Epidermal melanocyte (primary cell): ENCODE results near the gene PET117.
A peak's percentile ranks its signal among the peaks of the same experiment; 100 is the strongest.
"Not testable (repeated sequence)": the region's sequence is repeated elsewhere in the genome, so short reads cannot be mapped to it uniquely, and the experiment has no call there.

Experiments
- DNase-seq: peaks from one replicate; pipeline ENCODE4 v3.0.0; 2011; ENCODE audit warnings: low spot score; ENCODE audit not compliant: insufficient read length

Gene PET117

GRCh38 chr20:18137412-18138265 is at the start of gene PET117, which contains the start of gene KAT14:
PET117 (plus strand) TSS chr20:18137863; CDS start chr20:18137956, 93 bp downstream.
KAT14 (plus strand) TSS chr20:18137863; CDS start chr20:18142661, 4,798 bp downstream.
- DNase-seq = peak; percentile 53

- DNase-seq = not testable (repeated sequence)
Observed at GRCh38 chr20:18088298-18088697, 49.4 kb upstream of the PET117 start.

GRCh38 chr20:18088841-18089240 is 48.8 kb upstream of the PET117 start:
- not testable (repeated sequence) for DNase-seq

GRCh38 chr20:18090044-18090443 is 47.6 kb upstream of the PET117 start:
- no peak for DNase-seq

GRCh38 chr20:18090477-18090876 is 47.2 kb upstream of the PET117 start:
- no peak for DNase-seq

GRCh38 chr20:18091623-18092022 is 46.0 kb upstream of the PET117 start:
- no peak for DNase-seq

GRCh38 chr20:18092890-18093289 is 44.8 kb upstream of the PET117 start:
- DNase-seq = no peak

GRCh38 chr20:18093388-18093787 is 44.3 kb upstream of the PET117 start:
- DNase-seq = no peak

GRCh38 chr20:18094191-18094590 is 43.5 kb upstream of the PET117 start:
- no peak for DNase-seq

- not testable (repeated sequence) for DNase-seq
Observed at GRCh38 chr20:18100569-18100968, 37.1 kb upstream of the PET117 start.

- no peak for DNase-seq
Observed at GRCh38 chr20:18101125-18101810, 36.4 kb upstream of the PET117 start.

GRCh38 chr20:18103497-18103896 is 34.2 kb upstream of the PET117 start:
- DNase-seq = no peak

- no peak for DNase-seq
Observed at GRCh38 chr20:18108326-18108725, 29.3 kb upstream of the PET117 start.

GRCh38 chr20:18128574-18128973 is 9.1 kb upstream of the PET117 start:
- DNase-seq = not testable (repeated sequence)

GRCh38 chr20:18132663-18133062 is 5.0 kb upstream of the PET117 start:
- DNase-seq = no peak

GRCh38 chr20:18133962-18134361 is 3.7 kb upstream of the PET117 start:
- no peak for DNase-seq

- DNase-seq = no peak
Observed at GRCh38 chr20:18138266-18138582, 561 bp downstream of the PET117 start.

GRCh38 chr20:18138639-18139583 is 1.2 kb downstream of the PET117 start:
- DNase-seq = no peak

GRCh38 chr20:18139832-18140231 is 2.2 kb downstream of the PET117 start:
- DNase-seq = no peak

GRCh38 chr20:18144541-18145099 is 7.0 kb downstream of the PET117 start:
- no peak for DNase-seq

GRCh38 chr20:18154342-18154741 is 16.7 kb downstream of the PET117 start:
- no peak for DNase-seq
